ENCODE data around the gene INAFM1. TPM values are rescaled to one million over a fixed set of nuclear protein-coding genes. Genes with fewer than 3 reads are reported as not detected.

The INAFM1 gene
- total RNA-seq, 2 donors from 2014 or later, result 10.3 to 18.6 TPM

GRCh38 chr19:47267350-47267759 is 7.3 kb upstream of the INAFM1 start:
- TF ChIP-seq CTCF (IDR thresholded peaks at IDR 0.05), result no peak
- no peak for ATAC-seq (ENCODE audit: insufficient number of reproducible peaks, low FRiP score, low read depth)
- Histone ChIP-seq H3K4me3 (no peak overlapping the region), H3K36me3 (peaks cover 57% of the 10 kb centered on the region), H3K4me1 (ENCODE audit: control insufficient read depth in 1 of 2, low read depth in 2 of 2) (peaks cover 0 to 1% of the 10 kb centered on the region in 2 donors), H3K9me3 (no peaks in the 10 kb centered on the region), H3K27me3 (replicated peaks; ENCODE audit: insufficient read depth) (no peaks in the 10 kb centered on the region), H3K27ac (no peak overlapping the region)
- DNase-seq (ENCODE audit: low spot score), result no peak

- Histone ChIP-seq H3K36me3 (peaks cover 57% of the 10 kb centered on the region), H3K27ac (no peak overlapping the region), H3K4me1 (ENCODE audit: control insufficient read depth in 1 of 2, low read depth in 2 of 2) (peaks cover 0 to 8% of the 10 kb centered on the region in 2 donors), H3K27me3 (replicated peaks; ENCODE audit: insufficient read depth) (no peaks in the 10 kb centered on the region), H3K9me3 (no peaks in the 10 kb centered on the region), H3K4me3 (no peak overlapping the region)
- no peak for TF ChIP-seq CTCF (IDR thresholded peaks at IDR 0.05)
- DNase-seq (ENCODE audit: low spot score) (no peak), ATAC-seq (ENCODE audit: insufficient number of reproducible peaks, low FRiP score, low read depth) (no peak)
Measured at GRCh38 chr19:47268028-47268427, 6.7 kb upstream of the INAFM1 start.

GRCh38 chr19:47269596-47269995 is 5.1 kb upstream of the INAFM1 start:
- ATAC-seq (ENCODE audit: insufficient number of reproducible peaks, low FRiP score, low read depth) (no peak), DNase-seq (ENCODE audit: low spot score) (no peak)
- H3K4me3 ChIP-seq, result no peak overlapping the region
- no peak for TF ChIP-seq CTCF (IDR thresholded peaks at IDR 0.05)
- peaks cover 0 to 8% of the 10 kb centered on the region in 2 donors for H3K4me1 ChIP-seq (ENCODE audit: control insufficient read depth in 1 of 2, low read depth in 2 of 2)
- H3K27ac ChIP-seq, result no peak overlapping the region
- H3K9me3 ChIP-seq, result no peaks in the 10 kb centered on the region
- no peaks in the 10 kb centered on the region for H3K27me3 ChIP-seq (replicated peaks; ENCODE audit: insufficient read depth)
- peaks cover 52% of the 10 kb centered on the region for H3K36me3 ChIP-seq

- Histone ChIP-seq H3K27ac (no peak overlapping the region), H3K4me1 (ENCODE audit: control insufficient read depth in 1 of 2, low read depth in 2 of 2) (peaks cover 3 to 13% of the 10 kb centered on the region in 2 donors), H3K9me3 (no peaks in the 10 kb centered on the region), H3K4me3 (no peak overlapping the region), H3K27me3 (replicated peaks; ENCODE audit: insufficient read depth) (no peaks in the 10 kb centered on the region), H3K36me3 (peaks cover 44% of the 10 kb centered on the region)
- DNase-seq (ENCODE audit: low spot score) (no peak), ATAC-seq (ENCODE audit: insufficient number of reproducible peaks, low FRiP score, low read depth) (no peak)
- TF ChIP-seq CTCF (IDR thresholded peaks at IDR 0.05), result no peak
Measured at GRCh38 chr19:47270408-47270807, 4.3 kb upstream of the INAFM1 start.

- H3K4me1 ChIP-seq (ENCODE audit: control insufficient read depth in 1 of 2, low read depth in 2 of 2), result peaks cover 8 to 26% of the 10 kb centered on the region in 2 donors
- H3K9me3 ChIP-seq, result no peaks in the 10 kb centered on the region
- DNase-seq (ENCODE audit: low spot score) (no peak), ATAC-seq (ENCODE audit: insufficient number of reproducible peaks, low FRiP score, low read depth) (no peak)
- H3K27me3 ChIP-seq (replicated peaks; ENCODE audit: insufficient read depth), result no peaks in the 10 kb centered on the region
- H3K27ac ChIP-seq, result peak overlapping the region; percentile 96 to 99
- no peak for TF ChIP-seq CTCF (IDR thresholded peaks at IDR 0.05)
- H3K4me3 ChIP-seq, result no peak overlapping the region
- peaks cover 32% of the 10 kb centered on the region for H3K36me3 ChIP-seq
Measured at GRCh38 chr19:47271949-47272348, 2.7 kb upstream of the INAFM1 start.
